Keratinocyte (primary cell): ENCODE data around the gene CD86. TPM values are rescaled to one million over a fixed set of nuclear protein-coding genes. Genes with fewer than 3 reads are reported as not detected.

ENCODE experiments used
- DNase-seq: peaks from one replicate; pipeline ENCODE4 v3.0.0-alpha.2; 2011; ENCODE audit warnings: low read depth, missing footprints, low spot score
- FAIRE-seq: peaks from 2 replicates; lab custom pipeline; 2011; peaks lifted over from hg19 to GRCh38; lab: Jason Lieb, UNC
- H2AFZ ChIP-seq: 2 replicates; pipeline ENCODE4 v1.6.0; 2012; ENCODE audit warnings: low read length, control low read depth, inconsistent platforms; ENCODE audit not compliant: control insufficient read depth
- H3K27ac ChIP-seq: 2 replicates; pipeline ENCODE4 v1.5.1; 2011; ENCODE audit warnings: low read length; ENCODE audit not compliant: control insufficient read depth, insufficient read depth
- H3K27me3 ChIP-seq: 3 replicates; pipeline ENCODE4 v1.6.0; 2011; ENCODE audit warnings: low read length; ENCODE audit not compliant: control insufficient read depth, insufficient read depth; ENCODE audit errors: extremely low read depth
- H3K36me3 ChIP-seq, 2 experiments: 2 replicates in 1 of 2; 3 replicates in 1 of 2; pipeline ENCODE4 v1.5.1; 2011; ENCODE audit warnings: low read length in 2 of 2, mild to moderate bottlenecking in 1 of 2; ENCODE audit not compliant: control insufficient read depth in 2 of 2, insufficient read depth in 2 of 2; ENCODE audit errors: extremely low read depth in 1 of 2
- H3K4me1 ChIP-seq: 3 replicates; pipeline ENCODE4 v1.5.1; 2011; ENCODE audit warnings: low read length; ENCODE audit not compliant: control insufficient read depth, insufficient read depth; ENCODE audit errors: extremely low read depth
- H3K4me2 ChIP-seq: 3 replicates; pipeline ENCODE4 v1.6.0; 2011; ENCODE audit warnings: low read depth, low read length; ENCODE audit not compliant: control insufficient read depth, insufficient read depth; ENCODE audit errors: extremely low read depth
- H3K4me3 ChIP-seq, 3 experiments: fragments of 200-600 bp in 1 of 3; sonication (generic) in 1 of 3; 2 replicates in 2 of 3; 3 replicates in 1 of 3; pipeline ENCODE4 v1.5.1; 2011 to 2016; ENCODE audit warnings: low read length in 3 of 3, mild to moderate bottlenecking in 3 of 3, control low read depth in 2 of 3, inconsistent platforms in 1 of 3, low read depth in 1 of 3, mixed read lengths in 1 of 3, mixed run types in 1 of 3, moderate library complexity in 1 of 3; ENCODE audit not compliant: control insufficient read depth in 2 of 3, insufficient read depth in 2 of 3; ENCODE audit errors: extremely low read depth in 1 of 3
- H3K79me2 ChIP-seq: 2 replicates; pipeline ENCODE4 v1.6.0; 2012; ENCODE audit warnings: low read length; ENCODE audit not compliant: control insufficient read depth, insufficient read depth
- H3K9ac ChIP-seq: 3 replicates; pipeline ENCODE4 v1.6.0; 2011; ENCODE audit warnings: low read length; ENCODE audit not compliant: control insufficient read depth, insufficient read depth; ENCODE audit errors: extremely low read depth
- H3K9me1 ChIP-seq: 3 replicates; pipeline ENCODE4 v1.6.0; 2011; ENCODE audit warnings: low read length; ENCODE audit not compliant: control insufficient read depth, insufficient read depth; ENCODE audit errors: extremely low read depth
- H3K9me3 ChIP-seq: 2 replicates; pipeline ENCODE4 v1.5.1; 2012; ENCODE audit warnings: low read depth, low read length; ENCODE audit not compliant: control insufficient read depth
- H4K20me1 ChIP-seq: 3 replicates; pipeline ENCODE4 v1.6.0; 2011; ENCODE audit warnings: low read length; ENCODE audit not compliant: control insufficient read depth, insufficient read depth; ENCODE audit errors: extremely low read depth
- CTCF ChIP-seq, 3 experiments: IDR thresholded peaks in 1 of 3; conservative IDR thresholded peaks in 1 of 3; optimal IDR thresholded peaks in 1 of 3; 2 replicates in 2 of 3; 3 replicates in 1 of 3; pipeline versions ENCODE3 to v1.5.1; 2011; ENCODE audit warnings: low read length in 3 of 3, mild to moderate bottlenecking in 3 of 3, moderate library complexity in 2 of 3, control low read depth in 1 of 3, inconsistent platforms in 1 of 3; ENCODE audit not compliant: insufficient read depth in 2 of 3; ENCODE audit errors: extremely low read depth in 1 of 3
- EZH2 ChIP-seq: IDR thresholded peaks from one replicate; pipeline ENCODE4 v1.6.1; 2012; ENCODE audit warnings: inconsistent platforms, mild to moderate bottlenecking, low read length, moderate library complexity
- dilution Hi-C: fragments of 300-500 bp; cut with MboI; formaldehyde crosslinking; loops from one replicate; pipeline ENCODE4 v1.7.0; 2020; ENCODE audit warnings: low sequenced_read_pairs; ENCODE audit not compliant: extremely low pct_ligation_motif_present
- polyA plus RNA-seq, 5 experiments: library from polyadenylated mRNA; depleted of rRNA in 3 of 5; stranded (reverse) in 3 of 5; stranded (forward) in 1 of 5; unstranded in 1 of 5; fragments of >200 nt; gene quantifications; 1 replicate in 1 of 5; 2 replicates in 3 of 5; 3 replicates in 1 of 5; pipeline versions ENCODE4 v1.2.1 to v1.2.3, GENCODE V29; 2011 to 2012; ENCODE audit warnings: missing spikeins in 2 of 5, low read depth in 1 of 5, low replicate concordance in 1 of 5

Gene CD86
- polyA plus RNA-seq, 1 donor (not counting 4 experiments of a cell fraction or from before 2014, with no cell fraction given): 2.9 TPM

DNA sequence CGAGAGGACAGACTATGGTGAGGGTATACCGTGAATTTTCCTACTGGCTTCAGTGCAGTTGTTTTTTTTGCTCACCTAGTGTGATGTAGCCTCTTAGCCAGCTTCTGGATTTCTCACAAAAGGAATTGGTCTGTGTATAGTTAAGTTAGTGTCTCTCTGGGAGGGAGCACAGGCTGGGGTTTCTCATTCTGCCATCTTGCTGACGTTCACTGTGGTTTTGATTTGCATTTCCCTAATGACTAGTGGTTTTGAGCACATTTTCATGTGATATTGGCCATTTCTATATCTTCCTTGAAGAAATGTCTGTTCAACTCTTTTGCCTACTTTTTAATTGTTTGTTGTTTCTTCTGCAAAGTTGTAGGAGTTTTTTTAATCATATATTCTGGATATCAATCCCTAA, 2.2 kb upstream of the CD86 start:
- H3K36me3 ChIP-seq: no peaks in the 10 kb centered on the region
- FAIRE-seq: no peak
- H3K9ac ChIP-seq: no peak overlapping the region
- H3K4me3 ChIP-seq: no peak overlapping the region
- H3K4me2 ChIP-seq: no peak overlapping the region
- H2AFZ ChIP-seq: no peak overlapping the region
- H4K20me1 ChIP-seq: no peaks in the 10 kb centered on the region
- dilution Hi-C loops: no loop called here
- no peaks in the 10 kb centered on the region for H3K79me2 ChIP-seq
- no peaks in the 10 kb centered on the region for H3K4me1 ChIP-seq
- H3K27me3 ChIP-seq: no peaks in the 10 kb centered on the region
- no peak for DNase-seq
- no peaks in the 10 kb centered on the region for H3K9me1 ChIP-seq
- no peak overlapping the region for H3K27ac ChIP-seq
- TF ChIP-seq CTCF (optimal IDR thresholded peaks at IDR 0.05 in 1 of 3, IDR thresholded peaks at IDR 0.05 in 1 of 3, conservative IDR thresholded peaks at IDR 0.05 in 1 of 3; ENCODE audit: extremely low read depth in 1 of 3, insufficient read depth in 2 of 3, low read length in 3 of 3) (no peak), EZH2 (no peak)
- H3K9me3 ChIP-seq: no peaks in the 10 kb centered on the region

GRCh38 chr3:122057671-122058070, 2.5 kb downstream of the CD86 start:
- no peaks in the 10 kb centered on the region for H3K4me1 ChIP-seq
- no peak overlapping the region for H3K4me2 ChIP-seq
- no peak overlapping the region for H2AFZ ChIP-seq
- H3K27me3 ChIP-seq: no peaks in the 10 kb centered on the region
- no peak overlapping the region for H3K4me3 ChIP-seq
- FAIRE-seq (no peak), DNase-seq (no peak)
- H4K20me1 ChIP-seq: no peaks in the 10 kb centered on the region
- dilution Hi-C loops: no loop called here
- no peaks in the 10 kb centered on the region for H3K9me1 ChIP-seq
- H3K79me2 ChIP-seq: no peaks in the 10 kb centered on the region
- no peaks in the 10 kb centered on the region for H3K9me3 ChIP-seq
- no peak overlapping the region for H3K9ac ChIP-seq
- TF ChIP-seq EZH2 (no peak), CTCF (optimal IDR thresholded peaks at IDR 0.05 in 1 of 3, IDR thresholded peaks at IDR 0.05 in 1 of 3, conservative IDR thresholded peaks at IDR 0.05 in 1 of 3; ENCODE audit: extremely low read depth in 1 of 3, insufficient read depth in 2 of 3, low read length in 3 of 3) (no peak)
- H3K36me3 ChIP-seq: no peaks in the 10 kb centered on the region
- H3K27ac ChIP-seq: no peak overlapping the region
